Hepatocyte (in vitro differentiated cells): Measurements from ENCODE around the gene FAM76B. TPM values are rescaled to one million over a fixed set of nuclear protein-coding genes. Genes with fewer than 3 reads are reported as not detected.
"Not testable (repeated sequence)": the region's sequence is repeated elsewhere in the genome, so short reads cannot be mapped to it uniquely, and the experiment has no call there.

Experiments
- DNase-seq: peaks from one replicate; pipeline ENCODE4 v3.0.0-alpha.2; 2016; ENCODE audit warnings: low spot score
- H2AFZ ChIP-seq: fragments of 200-600 bp; sonication (generic); 2 replicates; pipeline ENCODE4 v1.6.0; 2016; ENCODE audit warnings: antibody characterized with exemption, mild to moderate bottlenecking
- H3K27ac ChIP-seq: fragments of 200-600 bp; sonication (generic); 2 replicates; pipeline ENCODE4 v1.5.1; 2016; ENCODE audit warnings: mild to moderate bottlenecking
- H3K27me3 ChIP-seq: fragments of 200-600 bp; sonication (generic); 2 replicates; pipeline ENCODE4 v1.6.1; 2016
- H3K36me3 ChIP-seq: fragments of 200-600 bp; sonication (generic); replicated peaks from 2 replicates; pipeline ENCODE4 v1.5.1; 2016; ENCODE audit warnings: low read depth; ENCODE audit not compliant: insufficient read depth
- H3K4me1 ChIP-seq: fragments of 200-600 bp; sonication (generic); 2 replicates; pipeline ENCODE4 v1.5.1; 2016; ENCODE audit warnings: mild to moderate bottlenecking, moderate library complexity; ENCODE audit not compliant: insufficient read depth
- H3K4me2 ChIP-seq: fragments of 200-600 bp; sonication (generic); 2 replicates; pipeline ENCODE4 v1.6.0; 2016
- H3K4me3 ChIP-seq: fragments of 200-600 bp; sonication (generic); 2 replicates; pipeline ENCODE4 v1.5.1; 2016; ENCODE audit warnings: mild to moderate bottlenecking
- H3K79me2 ChIP-seq: fragments of 200-600 bp; sonication (generic); 2 replicates; pipeline ENCODE4 v1.6.0; 2017; ENCODE audit warnings: mild to moderate bottlenecking
- H3K9me2 ChIP-seq: fragments of 200-600 bp; sonication (generic); replicated peaks from 2 replicates; pipeline ENCODE4 v1.6.0; 2017; ENCODE audit warnings: mild to moderate bottlenecking; ENCODE audit not compliant: insufficient read depth
- H3K9me3 ChIP-seq: fragments of 200-600 bp; sonication (generic); 2 replicates; pipeline ENCODE4 v1.5.1; 2016; ENCODE audit warnings: low read depth, mild to moderate bottlenecking
- H4K20me1 ChIP-seq: fragments of 200-600 bp; sonication (generic); 2 replicates; pipeline ENCODE4 v1.6.0; 2016; ENCODE audit warnings: mild to moderate bottlenecking; ENCODE audit not compliant: insufficient read depth, poor library complexity, severe bottlenecking
- EZH2 ChIP-seq: fragments of 200-600 bp; sonication (generic); IDR thresholded peaks from 2 replicates; pipeline ENCODE4 v1.6.1; 2016; ENCODE audit warnings: antibody characterized with exemption, mild to moderate bottlenecking, borderline replicate concordance
- EZH2phosphoT487 ChIP-seq: fragments of 200-600 bp; sonication (generic); IDR thresholded peaks from one replicate; pipeline ENCODE4 v1.6.1; 2018; ENCODE audit warnings: antibody characterized with exemption, mild to moderate bottlenecking, low read depth, moderate library complexity; ENCODE audit not compliant: unreplicated experiment, severe bottlenecking
- WGBS: methylation state at CpG from one replicate; pipeline ENCODE4 v1.1.6; 2016; ENCODE audit warnings: low lambda C conversion rate; ENCODE audit errors: missing lambda C conversion rate; 5-methylcytosine and 5-hydroxymethylcytosine counted together
- polyA plus RNA-seq: library from polyadenylated mRNA; unstranded; fragments of >200 nt; fragmentation: Nextera tagmentation; extraction: Ambion mirVana; gene quantifications from 2 replicates; pipeline ENCODE4 v1.2.1, GENCODE V29; 2016
- total RNA-seq: library from RNA; depleted of rRNA; stranded (reverse); fragments of >200 nt; gene quantifications from 2 replicates; pipeline ENCODE4 v1.2.3, GENCODE V29; 2014
- TF ChIP-seq, protein P1 (sequence below): fragments of 200-600 bp; sonication (generic); IDR thresholded peaks from 2 replicates; pipeline ENCODE4 v1.5.1; 2016; ENCODE audit warnings: antibody characterized with exemption, mild to moderate bottlenecking; ENCODE audit not compliant: poor library complexity

FAM76B gene
- total and polyA plus RNA-seq, 2 experiments from 2014 or later = 15.6 to 32.0 TPM

- Histone ChIP-seq H3K9me3 (no peaks in the 10 kb centered on the region), H3K36me3 (no peaks in the 10 kb centered on the region), H3K27ac (no peak overlapping the region), H3K4me2 (no peak overlapping the region), H2AFZ (no peak overlapping the region), H3K27me3 (no peaks in the 10 kb centered on the region), H3K4me1 (peaks cover 4% of the 10 kb centered on the region), H3K4me3 (no peak overlapping the region), H3K9me2 (no peaks in the 10 kb centered on the region), H3K79me2 (no peaks in the 10 kb centered on the region), H4K20me1 (no peaks in the 10 kb centered on the region)
- no peak for TF ChIP-seq EZH2
- no peak for TF ChIP-seq EZH2phosphoT487
- TF ChIP-seq, protein P1, sequence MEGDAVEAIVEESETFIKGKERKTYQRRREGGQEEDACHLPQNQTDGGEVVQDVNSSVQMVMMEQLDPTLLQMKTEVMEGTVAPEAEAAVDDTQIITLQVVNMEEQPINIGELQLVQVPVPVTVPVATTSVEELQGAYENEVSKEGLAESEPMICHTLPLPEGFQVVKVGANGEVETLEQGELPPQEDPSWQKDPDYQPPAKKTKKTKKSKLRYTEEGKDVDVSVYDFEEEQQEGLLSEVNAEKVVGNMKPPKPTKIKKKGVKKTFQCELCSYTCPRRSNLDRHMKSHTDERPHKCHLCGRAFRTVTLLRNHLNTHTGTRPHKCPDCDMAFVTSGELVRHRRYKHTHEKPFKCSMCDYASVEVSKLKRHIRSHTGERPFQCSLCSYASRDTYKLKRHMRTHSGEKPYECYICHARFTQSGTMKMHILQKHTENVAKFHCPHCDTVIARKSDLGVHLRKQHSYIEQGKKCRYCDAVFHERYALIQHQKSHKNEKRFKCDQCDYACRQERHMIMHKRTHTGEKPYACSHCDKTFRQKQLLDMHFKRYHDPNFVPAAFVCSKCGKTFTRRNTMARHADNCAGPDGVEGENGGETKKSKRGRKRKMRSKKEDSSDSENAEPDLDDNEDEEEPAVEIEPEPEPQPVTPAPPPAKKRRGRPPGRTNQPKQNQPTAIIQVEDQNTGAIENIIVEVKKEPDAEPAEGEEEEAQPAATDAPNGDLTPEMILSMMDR = no peak
- 82% methylated on average over 4 of the region's 4 CpGs for WGBS
- DNase-seq = no peak
These were observed 38.1 kb upstream of the FAM76B start for GRCh38 chr11:95827696-95828095.

GRCh38 chr11:95821640-95822039, 32.1 kb upstream of the FAM76B start:
- WGBS = 30% methylated on average over 2 of the region's 2 CpGs

DNA sequence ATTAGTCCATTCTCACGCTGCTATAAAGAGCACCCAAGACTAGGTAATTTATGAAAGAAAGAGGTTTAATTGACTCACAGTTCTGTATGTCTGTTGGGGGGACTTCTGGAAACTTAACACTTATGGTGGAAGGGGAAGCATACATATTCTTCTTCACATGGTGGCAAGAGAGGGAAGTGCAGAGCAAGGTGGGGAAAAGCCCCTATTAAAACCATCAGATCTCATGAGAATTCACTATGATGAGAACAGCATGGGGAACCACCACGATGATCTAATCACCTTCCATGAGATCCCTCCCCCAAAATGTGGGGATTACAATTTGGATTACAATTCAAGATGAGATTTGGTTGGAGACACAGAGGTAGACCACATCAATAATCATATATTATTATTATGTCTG, 26.5 kb upstream of the FAM76B start:
- Histone ChIP-seq H3K27me3 (no peaks in the 10 kb centered on the region), H3K36me3 (peaks cover 4% of the 10 kb centered on the region), H3K4me1 (peaks cover 4% of the 10 kb centered on the region), H3K4me2 (no peak overlapping the region), H3K9me3 (no peaks in the 10 kb centered on the region), H3K79me2 (no peaks in the 10 kb centered on the region), H3K4me3 (no peak overlapping the region), H3K9me2 (no peaks in the 10 kb centered on the region), H2AFZ (no peak overlapping the region), H4K20me1 (no peaks in the 10 kb centered on the region), H3K27ac (no peak overlapping the region)
- DNase-seq = no peak
- TF ChIP-seq EZH2 (no peak), EZH2phosphoT487 (no peak)
- TF ChIP-seq, protein P1 = no peak
- 96% methylated on average over 2 of the region's 2 CpGs for WGBS

More at GRCh38 chr11:95821640-95822039, 32.1 kb upstream of the FAM76B start:
- Histone ChIP-seq H3K36me3 (peaks cover 4% of the 10 kb centered on the region), H3K4me3 (no peak overlapping the region), H3K27me3 (no peaks in the 10 kb centered on the region), H3K9me3 (no peaks in the 10 kb centered on the region), H3K27ac (peak overlapping the region; percentile 22), H3K4me1 (peaks cover 9% of the 10 kb centered on the region), H3K79me2 (no peaks in the 10 kb centered on the region), H4K20me1 (no peaks in the 10 kb centered on the region), H3K9me2 (no peaks in the 10 kb centered on the region), H3K4me2 (no peak overlapping the region), H2AFZ (no peak overlapping the region)
- no peak for TF ChIP-seq EZH2phosphoT487
- TF ChIP-seq EZH2 = no peak
- TF ChIP-seq, protein P1 = no peak
- DNase-seq = no peak

DNA sequence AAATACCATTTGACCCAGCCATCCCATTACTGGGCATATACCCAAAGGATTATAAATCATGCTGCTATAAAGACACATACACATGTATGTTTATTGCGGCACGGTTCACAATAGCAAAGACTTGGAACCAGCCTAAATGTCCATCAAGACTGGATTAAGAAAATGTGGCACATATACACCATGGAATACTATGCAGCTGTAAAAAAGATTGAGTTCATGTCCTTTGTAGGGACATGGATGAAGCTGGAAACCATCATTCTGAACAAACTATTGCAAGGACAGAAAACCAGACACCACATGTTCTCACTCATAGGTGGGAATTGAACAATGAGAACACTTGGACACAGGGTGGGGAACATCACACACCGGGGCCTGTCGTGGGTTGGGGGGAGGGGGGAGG, 21.5 kb upstream of the FAM76B start:
- not testable (repeated sequence) for H3K4me2 ChIP-seq, H3K4me1 ChIP-seq, DNase-seq, H2AFZ ChIP-seq, H3K79me2 ChIP-seq, H3K27me3 ChIP-seq, H3K4me3 ChIP-seq, H3K36me3 ChIP-seq, H4K20me1 ChIP-seq, H3K27ac ChIP-seq, H3K9me2 ChIP-seq, H3K9me3 ChIP-seq
- 99% methylated on average over 4 of the region's 4 CpGs for WGBS

DNA sequence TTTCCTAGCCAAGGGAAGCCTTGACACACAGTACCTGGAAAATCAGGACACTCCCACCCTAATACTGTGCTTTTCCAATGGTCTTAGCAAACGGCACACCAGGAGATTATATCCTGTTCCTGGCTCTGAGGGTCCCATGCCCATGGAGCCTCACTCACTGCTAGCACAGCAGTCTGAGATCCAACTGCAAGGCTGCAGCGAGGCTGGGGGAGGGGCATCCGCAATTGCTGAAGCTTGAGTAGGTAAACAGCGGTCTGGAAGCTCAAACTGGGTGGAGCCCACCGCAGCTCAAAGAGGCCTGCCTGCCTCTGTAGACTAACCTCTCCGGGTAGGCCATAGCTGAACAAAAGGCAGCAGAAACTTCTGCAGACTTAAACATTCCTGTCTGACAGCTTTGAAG, 16.9 kb upstream of the FAM76B start:
- not testable (repeated sequence) for H3K9me3 ChIP-seq, H4K20me1 ChIP-seq, H3K27me3 ChIP-seq, H3K9me2 ChIP-seq, H3K79me2 ChIP-seq, H2AFZ ChIP-seq, H3K4me1 ChIP-seq, H3K36me3 ChIP-seq, H3K27ac ChIP-seq, H3K4me2 ChIP-seq, DNase-seq, H3K4me3 ChIP-seq
- 100% methylated on average over 6 of the region's 6 CpGs for WGBS
